ENCODE results near the gene B4GALNT4.

DNA sequence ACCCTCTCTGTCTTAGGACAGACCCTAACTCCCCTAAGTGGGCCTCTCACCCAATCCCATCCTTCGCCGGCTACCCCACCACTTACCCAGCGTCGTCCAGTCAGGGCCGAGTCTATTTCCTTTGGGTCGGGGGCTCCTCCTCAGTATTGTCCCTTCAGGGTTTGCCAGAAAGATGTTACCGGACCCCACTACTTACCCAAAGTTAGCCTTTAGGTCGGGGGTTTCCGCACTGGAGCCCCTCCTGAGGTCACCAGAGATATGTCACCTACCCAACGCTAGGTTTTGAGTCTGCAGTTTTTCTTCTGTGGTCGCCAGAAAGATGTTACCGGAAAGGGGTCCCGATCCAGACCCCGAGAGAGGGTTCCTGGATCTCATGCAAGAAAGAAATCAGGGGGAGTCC, 17.9 kb upstream of the B4GALNT4 start:
- TF ChIP-seq, protein P1, sequence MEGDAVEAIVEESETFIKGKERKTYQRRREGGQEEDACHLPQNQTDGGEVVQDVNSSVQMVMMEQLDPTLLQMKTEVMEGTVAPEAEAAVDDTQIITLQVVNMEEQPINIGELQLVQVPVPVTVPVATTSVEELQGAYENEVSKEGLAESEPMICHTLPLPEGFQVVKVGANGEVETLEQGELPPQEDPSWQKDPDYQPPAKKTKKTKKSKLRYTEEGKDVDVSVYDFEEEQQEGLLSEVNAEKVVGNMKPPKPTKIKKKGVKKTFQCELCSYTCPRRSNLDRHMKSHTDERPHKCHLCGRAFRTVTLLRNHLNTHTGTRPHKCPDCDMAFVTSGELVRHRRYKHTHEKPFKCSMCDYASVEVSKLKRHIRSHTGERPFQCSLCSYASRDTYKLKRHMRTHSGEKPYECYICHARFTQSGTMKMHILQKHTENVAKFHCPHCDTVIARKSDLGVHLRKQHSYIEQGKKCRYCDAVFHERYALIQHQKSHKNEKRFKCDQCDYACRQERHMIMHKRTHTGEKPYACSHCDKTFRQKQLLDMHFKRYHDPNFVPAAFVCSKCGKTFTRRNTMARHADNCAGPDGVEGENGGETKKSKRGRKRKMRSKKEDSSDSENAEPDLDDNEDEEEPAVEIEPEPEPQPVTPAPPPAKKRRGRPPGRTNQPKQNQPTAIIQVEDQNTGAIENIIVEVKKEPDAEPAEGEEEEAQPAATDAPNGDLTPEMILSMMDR (IDR thresholded peaks at IDR 0.05 in 4 of 5, conservative IDR thresholded peaks at IDR 0.05 in 1 of 5) = no peak
- no peak for TF ChIP-seq POLR2A (IDR thresholded peaks at IDR 0.05)

All from gastrocnemius medialis (tissue), 4 donors.